Tibial nerve (tissue), 3 donors: ENCODE data around the gene CTNNA3.
"Not testable (repeated sequence)": the region's sequence is repeated elsewhere in the genome, so short reads cannot be mapped to it uniquely, and the experiment has no call there.

ENCODE experiments used
- POLR2A ChIP-seq, 2 donors: fragments of 450-650 bp; IDR thresholded peaks; one replicate each; pipeline ENCODE4 v1.6.1; 2017; ENCODE audit warnings: antibody characterized with exemption in 2 of 2, mild to moderate bottlenecking in 2 of 2, moderate library complexity in 2 of 2
- TF ChIP-seq, protein P1 (sequence below), 5 experiments: fragments of 200-600 bp in 3 of 5; fragments of 450-650 bp in 2 of 5; sonication (generic) in 3 of 5; IDR thresholded peaks; one replicate each; pipeline ENCODE4 v1.5.1; 2016 to 2019; ENCODE audit warnings: antibody characterized with exemption in 5 of 5, mild to moderate bottlenecking in 3 of 5, moderate library complexity in 2 of 5

DNA sequence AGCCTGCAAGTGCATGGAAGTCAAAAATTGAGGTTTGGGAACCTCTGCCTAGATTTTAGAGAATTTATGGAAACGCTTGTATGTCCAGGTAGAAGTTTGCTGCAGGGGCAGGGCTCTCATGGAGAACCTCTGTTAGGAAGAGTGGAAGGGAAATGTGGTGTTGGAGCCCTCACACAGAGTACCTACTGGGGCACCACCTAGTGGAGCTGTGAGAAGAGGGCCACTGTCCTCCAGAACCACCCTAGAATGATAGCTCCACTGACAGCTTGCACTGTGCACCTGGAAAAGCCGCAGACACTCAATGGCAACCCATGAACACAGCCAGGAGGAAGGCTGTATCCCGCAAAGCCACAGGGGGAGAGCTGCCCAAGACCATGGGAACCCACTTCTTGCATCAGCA, 165.0 kb downstream of the CTNNA3 start:
- TF ChIP-seq, protein P1, sequence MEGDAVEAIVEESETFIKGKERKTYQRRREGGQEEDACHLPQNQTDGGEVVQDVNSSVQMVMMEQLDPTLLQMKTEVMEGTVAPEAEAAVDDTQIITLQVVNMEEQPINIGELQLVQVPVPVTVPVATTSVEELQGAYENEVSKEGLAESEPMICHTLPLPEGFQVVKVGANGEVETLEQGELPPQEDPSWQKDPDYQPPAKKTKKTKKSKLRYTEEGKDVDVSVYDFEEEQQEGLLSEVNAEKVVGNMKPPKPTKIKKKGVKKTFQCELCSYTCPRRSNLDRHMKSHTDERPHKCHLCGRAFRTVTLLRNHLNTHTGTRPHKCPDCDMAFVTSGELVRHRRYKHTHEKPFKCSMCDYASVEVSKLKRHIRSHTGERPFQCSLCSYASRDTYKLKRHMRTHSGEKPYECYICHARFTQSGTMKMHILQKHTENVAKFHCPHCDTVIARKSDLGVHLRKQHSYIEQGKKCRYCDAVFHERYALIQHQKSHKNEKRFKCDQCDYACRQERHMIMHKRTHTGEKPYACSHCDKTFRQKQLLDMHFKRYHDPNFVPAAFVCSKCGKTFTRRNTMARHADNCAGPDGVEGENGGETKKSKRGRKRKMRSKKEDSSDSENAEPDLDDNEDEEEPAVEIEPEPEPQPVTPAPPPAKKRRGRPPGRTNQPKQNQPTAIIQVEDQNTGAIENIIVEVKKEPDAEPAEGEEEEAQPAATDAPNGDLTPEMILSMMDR (IDR thresholded peaks at IDR 0.05), result not testable (repeated sequence)
- TF ChIP-seq POLR2A (IDR thresholded peaks at IDR 0.05), result not testable (repeated sequence)
